Mesodermal cell (in vitro differentiated cells): ENCODE results near the gene PRR12.

Experiments
- H3K27ac ChIP-seq: 2 replicates; pipeline ENCODE4 v1.7.0; 2013; ENCODE audit warnings: mild to moderate bottlenecking, low read depth, low read length, moderate library complexity; ENCODE audit not compliant: severe bottlenecking
- H3K36me3 ChIP-seq: 2 replicates; pipeline ENCODE4 v1.7.1; 2013; ENCODE audit warnings: mild to moderate bottlenecking, low read length, moderate library complexity; ENCODE audit not compliant: control insufficient read depth, insufficient read depth
- H3K4me1 ChIP-seq: one replicate; pipeline ENCODE4 v1.7.1; 2013; ENCODE audit warnings: mild to moderate bottlenecking, low read length; ENCODE audit not compliant: insufficient read depth, control insufficient read depth, poor library complexity, severe bottlenecking
- H3K4me3 ChIP-seq: 2 replicates; pipeline ENCODE4 v1.7.0; 2013; ENCODE audit warnings: low read length, control low read depth, mild to moderate bottlenecking; ENCODE audit not compliant: insufficient read depth, poor library complexity, severe bottlenecking; ENCODE audit errors: extremely low read depth
- H3K9me3 ChIP-seq: 2 replicates; pipeline ENCODE4 v1.7.1; 2013; ENCODE audit warnings: mild to moderate bottlenecking, low read length, moderate library complexity; ENCODE audit not compliant: control insufficient read depth
- WGBS, 2 experiments: methylation state at CpG; one replicate each; pipeline ENCODE4 v1.1.5; 2013; ENCODE audit warnings: missing lambda C conversion rate in 2 of 2; ENCODE audit not compliant: insufficient coverage in 2 of 2; 5-methylcytosine and 5-hydroxymethylcytosine counted together

The PRR12 gene

DNA sequence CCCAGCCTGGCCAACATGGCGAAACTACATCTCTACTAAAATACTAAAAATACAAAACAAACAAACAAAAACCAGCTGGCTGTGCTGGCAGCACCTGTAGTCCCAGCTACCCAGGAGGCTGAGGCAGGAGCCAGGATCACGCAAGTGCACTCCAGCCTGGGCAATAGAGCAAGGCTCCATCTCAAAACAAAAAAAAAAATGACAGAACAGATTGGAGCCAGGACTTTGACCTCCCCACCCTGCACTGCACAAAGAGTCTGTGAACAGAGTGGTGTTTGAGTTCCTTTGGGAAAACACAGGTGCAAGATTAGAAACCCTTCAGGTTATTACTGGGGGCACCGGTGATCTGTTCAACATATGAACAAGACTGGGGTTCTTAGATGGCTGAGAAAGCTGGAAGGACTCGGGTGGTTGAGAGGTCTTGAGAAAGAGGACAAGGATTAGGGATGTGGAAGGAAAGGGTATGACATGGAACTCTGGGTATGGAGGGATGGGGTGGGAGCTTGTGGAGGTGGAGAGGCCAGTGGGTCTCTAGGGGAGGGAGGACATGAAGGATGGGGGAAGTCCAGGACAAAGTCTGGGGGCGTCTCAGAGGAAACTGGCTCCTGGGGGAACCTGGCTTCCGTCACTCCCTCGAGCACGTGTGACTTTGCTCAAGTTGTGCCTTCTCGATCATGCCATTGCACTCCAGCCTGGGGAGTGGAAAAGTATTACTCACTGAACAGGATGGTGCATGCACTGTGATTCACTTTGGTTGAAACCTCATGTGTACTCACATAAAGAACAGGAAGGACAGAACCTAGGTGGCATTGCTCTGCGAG, 37.3 kb upstream of the PRR12 start:
- no peak overlapping the region for H3K4me3 ChIP-seq
- H3K27ac ChIP-seq: no peak overlapping the region
- H3K36me3 ChIP-seq: peaks cover 41% of the 10 kb centered on the region
- H3K9me3 ChIP-seq: no peaks in the 10 kb centered on the region
- 91 to 97% methylated on average over 8 to 9 of the region's 10 CpGs for WGBS, 2 experiments
- peaks cover 8% of the 10 kb centered on the region for H3K4me1 ChIP-seq

DNA sequence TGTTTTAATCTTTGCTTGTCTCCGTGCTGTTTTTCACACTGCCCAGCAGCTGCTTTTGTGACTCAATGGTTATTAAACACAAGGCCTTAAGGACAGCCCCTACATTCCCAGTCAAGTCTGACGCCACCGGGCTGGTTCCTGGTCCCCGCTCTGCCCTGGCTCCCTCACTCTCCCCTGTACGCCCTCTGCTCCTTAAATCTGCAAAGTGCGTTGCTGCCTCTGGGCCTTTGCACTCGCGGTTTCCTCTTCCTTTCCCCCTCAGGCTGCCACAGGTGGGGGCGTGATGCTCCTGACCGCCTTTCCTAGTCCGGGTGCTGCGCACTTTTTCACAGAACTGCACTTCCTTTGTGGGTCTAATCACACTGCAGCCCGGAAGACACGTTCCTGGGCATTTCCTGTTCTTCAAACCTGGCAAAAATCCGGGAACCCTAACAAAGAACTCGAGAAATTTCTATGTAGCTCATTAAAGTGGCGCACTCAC, 36.2 kb upstream of the PRR12 start:
- Histone ChIP-seq H3K36me3 (peaks cover 52% of the 10 kb centered on the region), H3K9me3 (no peaks in the 10 kb centered on the region), H3K4me1 (peaks cover 8% of the 10 kb centered on the region), H3K27ac (no peak overlapping the region), H3K4me3 (no peak overlapping the region)
- 93 to 94% methylated on average over 17 of the region's 17 CpGs for WGBS, 2 experiments

DNA sequence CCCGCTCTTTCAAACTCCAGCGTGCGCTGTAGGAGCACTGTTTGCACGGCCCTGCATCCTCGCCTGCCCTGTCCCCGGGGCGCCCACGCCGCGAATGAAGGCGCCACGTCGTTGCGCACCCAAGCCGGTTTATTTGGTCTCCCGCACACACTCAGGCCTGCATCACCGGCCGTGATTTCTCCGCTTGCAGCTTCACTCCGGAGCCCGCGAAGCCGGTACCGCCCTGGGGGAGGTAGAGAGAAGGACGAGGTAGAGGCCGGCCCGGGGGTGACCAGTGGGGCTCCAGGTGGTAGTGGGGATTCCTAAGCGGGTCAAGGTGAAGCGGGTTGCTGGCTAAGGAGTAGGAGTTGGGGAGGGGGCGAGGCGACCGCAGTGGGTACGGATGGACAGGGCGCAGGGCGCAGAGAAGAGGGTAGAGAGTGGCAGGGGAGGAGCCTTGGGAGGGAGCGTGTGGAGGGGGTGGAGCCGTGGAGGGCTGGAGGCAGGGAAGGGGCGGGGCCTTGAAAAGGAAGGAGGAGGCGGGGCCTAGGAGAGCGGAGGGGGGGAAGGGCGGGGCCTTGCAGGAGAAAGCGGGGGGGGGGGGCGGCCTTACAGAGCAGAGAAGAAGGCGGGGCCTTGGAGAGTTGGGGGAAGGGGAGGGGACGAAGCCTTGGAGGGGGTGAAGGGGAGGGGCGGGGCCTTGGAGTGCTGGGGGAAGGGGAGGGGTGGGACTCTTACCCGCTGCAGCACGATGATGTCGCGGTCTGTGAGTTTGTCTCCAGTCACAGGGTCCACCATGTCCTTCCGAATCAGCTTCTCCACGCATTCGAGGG, 35.2 kb upstream of the PRR12 start:
- H3K4me3 ChIP-seq: no peak overlapping the region
- WGBS, 2 experiments: 84 to 87% methylated on average over 38 to 42 of the region's 53 CpGs

DNA sequence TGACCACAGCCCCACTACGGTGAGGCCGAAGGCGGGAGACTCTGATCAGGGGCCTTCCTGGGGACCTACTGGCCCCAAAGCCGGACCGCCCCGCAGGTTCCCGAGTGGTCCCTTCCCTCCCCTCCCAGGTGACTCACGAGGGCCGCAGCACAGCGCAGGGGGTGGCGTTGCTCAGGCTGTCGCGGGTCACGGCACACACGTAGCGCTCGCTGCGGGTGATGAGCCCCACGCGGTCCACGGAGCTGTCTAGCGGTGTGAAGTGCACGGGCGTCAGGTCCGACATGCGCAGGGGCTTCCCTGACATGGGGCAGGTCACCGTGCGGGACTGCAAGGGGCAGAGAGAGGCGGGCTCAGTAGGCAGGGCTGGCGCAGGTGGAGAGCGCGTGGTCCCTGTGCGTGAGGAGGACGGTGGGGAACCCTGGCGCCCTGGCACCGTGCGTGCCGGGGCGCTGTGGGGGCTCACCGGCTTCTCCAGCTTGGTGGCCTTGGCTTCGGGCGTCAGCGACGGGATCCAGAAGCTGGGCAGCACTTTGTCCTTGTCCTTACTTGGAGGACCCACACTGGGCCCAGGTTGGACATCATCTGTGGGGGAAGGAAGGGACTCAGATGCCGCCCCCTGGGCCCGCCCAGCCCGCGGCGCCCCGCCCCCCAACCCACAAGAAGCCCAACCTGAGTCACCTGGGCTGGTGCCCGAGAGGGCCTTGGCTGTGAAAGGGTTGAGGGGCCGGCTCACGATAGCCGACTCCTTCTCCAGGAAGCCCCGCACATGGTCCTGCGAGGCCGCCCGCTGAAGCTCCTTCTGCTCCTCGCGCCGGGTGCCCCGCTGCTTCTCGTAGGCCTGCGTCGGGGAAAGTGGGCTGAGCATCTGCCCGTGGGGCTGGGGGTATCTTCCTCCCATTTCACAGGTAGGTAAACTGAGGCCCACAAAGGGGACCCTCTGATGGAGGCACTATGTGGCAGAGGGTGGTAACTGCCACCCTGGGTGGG, 34.3 kb upstream of the PRR12 start:
- H3K9me3 ChIP-seq: no peaks in the 10 kb centered on the region
- no peak overlapping the region for H3K4me3 ChIP-seq
- peaks cover 57% of the 10 kb centered on the region for H3K36me3 ChIP-seq
- peaks cover 8% of the 10 kb centered on the region for H3K4me1 ChIP-seq
- H3K27ac ChIP-seq: peak overlapping the region; percentile 69
- WGBS, 2 experiments: 76 to 77% methylated on average over 52 to 61 of the region's 66 CpGs

More for the DNA sequence above, 35.2 kb upstream of the PRR12 start:
- Histone ChIP-seq H3K27ac (peak overlapping the region; percentile 69), H3K4me1 (peaks cover 8% of the 10 kb centered on the region), H3K36me3 (peaks cover 57% of the 10 kb centered on the region), H3K9me3 (no peaks in the 10 kb centered on the region)

DNA sequence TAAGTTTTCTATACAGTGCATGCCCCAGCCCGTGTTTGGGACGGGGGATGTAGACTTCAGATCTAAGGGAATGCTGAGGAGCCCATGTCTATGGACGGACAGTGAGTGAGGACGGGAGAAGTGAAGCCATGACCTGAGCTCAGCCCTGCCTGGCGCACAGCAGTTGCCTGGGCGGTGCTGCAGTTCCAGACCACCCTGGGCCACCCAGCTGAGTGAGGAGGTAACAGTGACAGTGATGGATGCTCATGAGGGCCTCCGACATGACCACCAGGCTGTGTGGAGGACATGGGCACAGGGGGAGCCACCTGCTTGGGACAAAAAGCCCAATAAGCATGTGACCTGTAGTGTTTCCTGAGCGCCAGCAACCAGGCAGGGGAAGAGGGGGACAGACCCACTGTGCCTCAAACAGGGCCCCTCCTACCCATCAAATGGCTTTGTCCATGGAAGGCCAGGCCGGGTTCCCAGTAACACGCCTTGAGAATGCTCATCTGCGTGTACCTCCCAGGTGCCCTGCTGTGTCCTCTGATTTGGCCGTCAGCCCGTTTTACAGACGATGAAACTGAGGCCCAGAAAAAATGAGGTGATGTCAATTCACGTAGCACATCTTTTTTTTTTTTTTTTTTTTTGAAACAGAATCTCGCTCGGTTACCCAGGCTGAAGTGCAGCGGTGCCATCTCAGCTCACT, 33.2 kb upstream of the PRR12 start:
- 89 to 96% methylated on average over 15 to 18 of the region's 18 CpGs for WGBS, 2 experiments
- peaks cover 60% of the 10 kb centered on the region for H3K36me3 ChIP-seq
- H3K4me3 ChIP-seq: no peak overlapping the region
- no peak overlapping the region for H3K27ac ChIP-seq
- H3K9me3 ChIP-seq: no peaks in the 10 kb centered on the region
- peaks cover 8% of the 10 kb centered on the region for H3K4me1 ChIP-seq

DNA sequence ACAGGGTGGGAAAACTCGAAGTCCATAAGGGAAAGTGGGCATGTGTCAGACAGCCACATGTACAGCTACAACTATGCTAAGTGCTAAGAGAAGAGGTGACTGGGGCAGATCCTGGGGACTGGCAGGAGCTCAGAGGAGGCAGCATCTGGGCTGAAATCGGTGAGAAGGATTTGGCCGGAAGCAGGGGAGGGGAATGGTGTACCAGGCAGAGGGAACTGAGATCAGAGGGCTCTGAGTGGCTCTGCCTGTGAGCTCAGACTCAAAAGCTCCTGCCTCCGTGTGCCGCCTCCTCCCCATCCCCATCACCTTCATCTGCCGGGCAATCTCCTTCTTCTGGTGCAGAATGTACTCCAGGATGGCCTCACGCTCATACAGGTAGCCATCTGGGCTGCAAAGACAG, 32.4 kb upstream of the PRR12 start:
- peaks cover 8% of the 10 kb centered on the region for H3K4me1 ChIP-seq
- H3K27ac ChIP-seq: no peak overlapping the region
- WGBS, 2 experiments: 89 to 91% methylated on average over 3 of the region's 7 CpGs
- peaks cover 62% of the 10 kb centered on the region for H3K36me3 ChIP-seq
- no peak overlapping the region for H3K4me3 ChIP-seq
- H3K9me3 ChIP-seq: no peaks in the 10 kb centered on the region

DNA sequence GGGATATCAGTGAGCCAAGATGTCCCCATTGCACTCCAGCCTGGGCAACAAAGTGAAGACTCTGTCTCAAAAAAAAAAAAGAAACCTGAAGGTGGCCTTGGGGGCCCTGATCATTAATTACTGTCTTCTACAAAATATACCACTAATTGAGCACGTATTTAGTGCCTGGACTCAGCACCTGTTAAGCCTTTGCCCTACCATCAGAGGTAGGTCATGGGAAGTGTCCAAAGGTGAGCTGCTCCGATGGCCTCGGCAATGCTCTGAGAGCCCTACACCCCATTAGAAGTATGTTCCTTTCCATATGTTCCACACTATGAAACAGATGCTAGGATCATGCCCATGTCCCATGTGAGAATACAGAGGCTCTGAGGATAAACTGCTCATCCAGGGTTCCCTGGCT, 31.5 kb upstream of the PRR12 start:
- Histone ChIP-seq H3K4me1 (peaks cover 8% of the 10 kb centered on the region), H3K9me3 (no peaks in the 10 kb centered on the region), H3K27ac (no peak overlapping the region), H3K4me3 (no peak overlapping the region), H3K36me3 (peaks cover 71% of the 10 kb centered on the region)
- 95 to 100% methylated on average over 1 to 3 of the region's 3 CpGs for WGBS, 2 experiments

DNA sequence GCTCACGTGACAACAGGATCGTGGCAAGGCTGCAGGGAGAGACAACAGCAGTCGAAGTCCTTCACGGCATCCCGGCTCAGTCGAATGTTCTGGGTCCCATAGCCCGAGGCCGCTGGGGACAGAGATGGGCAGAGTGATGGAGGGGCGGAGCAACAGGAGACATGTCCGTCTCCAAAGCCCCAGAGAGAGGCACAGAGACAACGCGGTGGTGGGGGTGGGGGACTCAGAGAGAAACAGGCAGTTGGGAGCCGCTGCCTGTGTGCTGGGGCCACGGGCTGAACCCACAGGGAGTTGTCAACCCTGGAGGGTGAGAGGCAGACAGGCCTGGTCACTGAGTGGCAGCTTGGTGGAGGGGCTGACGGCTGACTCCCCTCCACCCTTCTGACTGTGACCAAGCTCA, 31.1 kb upstream of the PRR12 start:
- no peak overlapping the region for H3K27ac ChIP-seq
- H3K4me1 ChIP-seq: peaks cover 8% of the 10 kb centered on the region
- H3K36me3 ChIP-seq: peaks cover 66% of the 10 kb centered on the region
- H3K4me3 ChIP-seq: no peak overlapping the region
- 84 to 87% methylated on average over 9 to 13 of the region's 15 CpGs for WGBS, 2 experiments
- no peaks in the 10 kb centered on the region for H3K9me3 ChIP-seq

DNA sequence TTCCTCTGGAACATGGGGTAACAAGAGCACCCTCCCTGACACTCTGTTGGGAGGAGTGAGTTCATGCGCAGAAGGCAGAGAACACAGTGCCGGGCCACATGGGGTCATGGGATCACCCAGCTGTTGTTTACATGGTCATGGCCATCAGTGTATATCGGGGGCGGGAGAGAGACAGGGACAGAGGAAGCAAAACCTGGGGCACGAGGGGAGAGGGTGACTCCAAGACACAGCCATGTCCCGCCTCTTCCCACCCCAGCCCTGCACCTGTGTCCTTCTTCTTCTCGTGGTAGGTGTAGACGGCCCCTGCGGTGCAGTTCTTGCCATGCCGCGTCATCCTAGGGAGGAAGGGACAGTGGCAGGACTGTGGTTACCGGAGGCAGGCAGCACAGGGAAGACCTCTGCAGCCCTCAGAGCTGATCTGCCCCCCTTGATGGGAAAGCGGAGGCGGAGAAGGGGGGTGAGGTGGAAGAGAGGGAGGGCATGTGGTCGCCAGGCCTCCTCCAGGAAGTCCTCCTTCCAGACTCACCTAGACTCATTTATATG, 30.6 kb upstream of the PRR12 start:
- H3K36me3 ChIP-seq: peaks cover 66% of the 10 kb centered on the region
- H3K9me3 ChIP-seq: no peaks in the 10 kb centered on the region
- 88 to 89% methylated on average over 9 to 11 of the region's 15 CpGs for WGBS, 2 experiments
- peaks cover 8% of the 10 kb centered on the region for H3K4me1 ChIP-seq
- H3K4me3 ChIP-seq: no peak overlapping the region
- no peak overlapping the region for H3K27ac ChIP-seq
